Measurements from ENCODE around the gene COBL.

COBL gene

GRCh38 chr7:51029701-51030191 lies 286.9 kb downstream of the COBL start:
- Histone ChIP-seq H3K27me3 (no peaks in the 10 kb centered on the region), H3K27ac (no peak overlapping the region), H3K4me3 (no peak overlapping the region), H3K4me1 (peaks cover 0 to 14% (median 6%) of the 10 kb centered on the region in 4 donors), H3K36me3 (peaks cover 0 to 6% (median 0%) of the 10 kb centered on the region in 3 donors), H3K9me3 (no peaks in the 10 kb centered on the region)
- intact Hi-C loops (cut with DNase I; ENCODE audit: low total_unique reads), result no loop called here
- TF ChIP-seq CTCF (IDR thresholded peaks at IDR 0.05), result no peak
- DNase-seq, result no peak

- DNase-seq, result no peak
- TF ChIP-seq CTCF (IDR thresholded peaks at IDR 0.05), result no peak
- Histone ChIP-seq H3K4me3 (no peak overlapping the region), H3K4me1 (peaks cover 0 to 8% (median 3%) of the 10 kb centered on the region in 4 donors), H3K36me3 (peaks cover 0 to 6% (median 0%) of the 10 kb centered on the region in 3 donors), H3K9me3 (no peaks in the 10 kb centered on the region), H3K27me3 (no peaks in the 10 kb centered on the region), H3K27ac (no peak overlapping the region)
- intact Hi-C loops (cut with DNase I; ENCODE audit: low total_unique reads), result no loop called here
Measured at GRCh38 chr7:51029131-51029530, 287.5 kb downstream of the COBL start.

- Histone ChIP-seq H3K36me3 (peaks cover 0 to 6% (median 0%) of the 10 kb centered on the region in 3 donors), H3K27ac (no peak overlapping the region), H3K4me1 (no peaks in the 10 kb centered on the region), H3K27me3 (no peaks in the 10 kb centered on the region), H3K9me3 (no peaks in the 10 kb centered on the region), H3K4me3 (no peak overlapping the region)
- DNase-seq, result no peak
- no peak for TF ChIP-seq CTCF (IDR thresholded peaks at IDR 0.05)
- intact Hi-C loops (cut with DNase I; ENCODE audit: low total_unique reads), result no loop called here
Measured at GRCh38 chr7:51027935-51028830, 288.4 kb downstream of the COBL start.

- intact Hi-C loops (cut with DNase I; ENCODE audit: low total_unique reads), result no loop called here
- H3K9me3 ChIP-seq, result no peaks in the 10 kb centered on the region
- no peaks in the 10 kb centered on the region for H3K4me1 ChIP-seq
- H3K36me3 ChIP-seq, result peaks cover 0 to 6% (median 0%) of the 10 kb centered on the region in 3 donors
- no peak for DNase-seq
- H3K27me3 ChIP-seq, result no peaks in the 10 kb centered on the region
- no peak overlapping the region for H3K4me3 ChIP-seq
- no peak overlapping the region for H3K27ac ChIP-seq
- no peak for TF ChIP-seq CTCF (IDR thresholded peaks at IDR 0.05)
Measured at GRCh38 chr7:51027106-51027934, 289.3 kb downstream of the COBL start.

DNA sequence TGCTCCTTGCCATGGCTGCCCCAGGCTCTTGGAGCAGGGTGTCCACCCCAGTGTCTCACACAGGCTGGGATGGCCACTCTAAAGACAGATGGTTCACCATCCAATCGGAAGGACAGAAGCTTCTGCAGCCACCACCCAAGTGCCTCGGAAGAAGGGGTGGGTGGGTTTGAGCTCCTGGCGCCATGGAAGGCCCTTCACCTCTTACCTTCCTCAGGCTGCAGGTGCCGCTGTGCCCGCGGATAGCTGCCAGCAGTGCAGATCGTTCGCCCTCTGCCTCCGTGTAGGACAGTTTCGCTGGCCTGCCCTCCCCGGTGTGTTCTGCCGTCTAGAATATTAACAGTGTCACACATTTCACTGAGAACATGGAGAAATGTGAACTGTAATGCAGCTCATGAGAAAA lies 290.3 kb downstream of the COBL start:
- Histone ChIP-seq H3K27me3 (no peaks in the 10 kb centered on the region), H3K4me3 (no peak overlapping the region), H3K27ac (no peak overlapping the region), H3K9me3 (no peaks in the 10 kb centered on the region), H3K4me1 (no peaks in the 10 kb centered on the region), H3K36me3 (peaks cover 0 to 6% (median 0%) of the 10 kb centered on the region in 3 donors)
- no peak for TF ChIP-seq CTCF (IDR thresholded peaks at IDR 0.05)
- intact Hi-C loops (cut with DNase I; ENCODE audit: low total_unique reads), result no loop called here
- no peak for DNase-seq
